B cell (primary cell): ENCODE measurements around the gene TPST2. TPM values are rescaled to one million over a fixed set of nuclear protein-coding genes. Genes with fewer than 3 reads are reported as not detected.

Experiments used
- ATAC-seq: fragments of 200-7000 bp; cut with Tn5 transposase; one replicate; pipeline ENCODE4 v1.10.0; 2021; ENCODE audit warnings: low read depth, mild to moderate bottlenecking, moderate number of reproducible peaks, moderate library complexity
- CTCF ChIA-PET: fragments of 350-600 bp; sonication (Branson Sonifier 250); formaldehyde crosslinking; loops from one replicate; lab custom pipeline; 2021; ENCODE audit warnings: antibody characterized with exemption, inconsistent platforms; lab: Charles Lee
- POLR2A ChIA-PET: fragments of 350-600 bp; sonication (Branson Sonifier 250); formaldehyde crosslinking; loops from one replicate; lab custom pipeline; 2021; ENCODE audit warnings: antibody characterized with exemption; lab: Charles Lee
- DNase-seq: peaks from one replicate; pipeline ENCODE4 v3.0.0; 2013
- H2AFZ ChIP-seq: 2 replicates; pipeline ENCODE4 v1.6.1; 2012; ENCODE audit warnings: mild to moderate bottlenecking, low read depth, low read length; ENCODE audit not compliant: insufficient read depth, poor library complexity, severe bottlenecking
- H3K27ac ChIP-seq, 2 donors: 1 replicate in 1 of 2; 2 replicates in 1 of 2; pipeline ENCODE4 v1.5.1; 2012 to 2013; ENCODE audit warnings: low read length in 2 of 2, mild to moderate bottlenecking in 2 of 2, moderate library complexity in 1 of 2
- H3K27me3 ChIP-seq, 4 experiments: fragments of 200-600 bp in 1 of 4; sonication (generic) in 1 of 4; replicated peaks in 1 of 4; 1 replicate in 2 of 4; 2 replicates in 2 of 4; pipeline versions ENCODE4 v1.6.1 to v1.7.0; 2013 to 2016; ENCODE audit warnings: low read length in 3 of 4, mild to moderate bottlenecking in 2 of 4, mixed read lengths in 1 of 4, moderate library complexity in 1 of 4; ENCODE audit not compliant: insufficient read depth in 4 of 4, control insufficient read depth in 3 of 4; ENCODE audit errors: control extremely low read depth in 1 of 4
- H3K36me3 ChIP-seq, 2 experiments: replicated peaks in 1 of 2; 1 replicate in 1 of 2; 2 replicates in 1 of 2; pipeline versions ENCODE4 v1.6.1 to v1.7.1; 2013; ENCODE audit warnings: low read length in 1 of 2; ENCODE audit not compliant: insufficient read depth in 2 of 2, control insufficient read depth in 1 of 2; ENCODE audit errors: control extremely low read depth in 1 of 2, extremely low read depth in 1 of 2
- H3K4me1 ChIP-seq, 2 donors: fragments of 200-600 bp in 1 of 2; sonication (generic) in 1 of 2; 1 replicate in 1 of 2; 2 replicates in 1 of 2; pipeline versions ENCODE4 v1.5.1 to v1.6.1; 2013 to 2017; ENCODE audit warnings: low read length in 2 of 2; ENCODE audit not compliant: control insufficient read depth in 2 of 2, insufficient read depth in 2 of 2
- H3K4me2 ChIP-seq: replicated peaks from 2 replicates; pipeline ENCODE3; 2012; ENCODE audit warnings: mild to moderate bottlenecking, low read depth, low read length; ENCODE audit not compliant: poor library complexity, severe bottlenecking
- H3K4me3 ChIP-seq, 5 experiments: fragments of 200-600 bp in 1 of 5; sonication (generic) in 1 of 5; 1 replicate in 3 of 5; 2 replicates in 2 of 5; pipeline versions ENCODE4 v1.5.1 to v1.7.0; 2011 to 2016; ENCODE audit warnings: low read length in 4 of 5, mild to moderate bottlenecking in 4 of 5, low read depth in 2 of 5, control low read depth in 1 of 5, moderate library complexity in 1 of 5; ENCODE audit not compliant: insufficient read depth in 1 of 5; ENCODE audit errors: control extremely low read depth in 1 of 5, extremely low read depth in 1 of 5
- H3K79me2 ChIP-seq: fragments of 200-600 bp; sonication (generic); one replicate; pipeline ENCODE4 v1.6.0; 2016; ENCODE audit warnings: low read length; ENCODE audit not compliant: control insufficient read depth, insufficient read depth
- H3K9ac ChIP-seq: fragments of 200-600 bp; sonication (generic); 2 replicates; pipeline ENCODE4 v1.6.1; 2017; ENCODE audit warnings: mild to moderate bottlenecking, low read length, moderate library complexity
- H3K9me3 ChIP-seq, 3 donors: one replicate each; pipeline versions ENCODE4 v1.6.1 to v1.7.1; 2013; ENCODE audit warnings: low read length in 2 of 3; ENCODE audit not compliant: control insufficient read depth in 2 of 3, insufficient read depth in 1 of 3; ENCODE audit errors: control extremely low read depth in 1 of 3
- H4K20me1 ChIP-seq: 2 replicates; pipeline ENCODE4 v1.6.0; 2012; ENCODE audit warnings: mild to moderate bottlenecking, low read length; ENCODE audit not compliant: insufficient read depth, control insufficient read depth, poor library complexity, severe bottlenecking
- H3K27ac Mint-ChIP-seq: one replicate; pipeline ENCODE4 v1.8.0; 2021; ENCODE audit warnings: mixed read lengths
- H3K27me3 Mint-ChIP-seq: one replicate; pipeline ENCODE4 v1.8.0; 2021; ENCODE audit warnings: mixed read lengths
- H3K4me1 Mint-ChIP-seq: one replicate; pipeline ENCODE4 v1.8.0; 2021; ENCODE audit warnings: mixed read lengths
- H3K4me3 Mint-ChIP-seq: one replicate; pipeline ENCODE4 v1.8.0; 2021; ENCODE audit warnings: mixed read lengths
- H3K9me3 Mint-ChIP-seq: one replicate; pipeline ENCODE4 v1.8.0; 2022; ENCODE audit warnings: mixed read lengths; ENCODE audit not compliant: insufficient read depth
- CTCF ChIP-seq: fragments of 200-600 bp; IDR thresholded peaks from one replicate; pipeline ENCODE4 v1.8.0; 2022; ENCODE audit warnings: antibody characterized with exemption, mild to moderate bottlenecking
- EZH2 ChIP-seq: IDR thresholded peaks from 2 replicates; pipeline ENCODE4 v1.6.1; 2012; ENCODE audit warnings: borderline replicate concordance, low read depth, mild to moderate bottlenecking, moderate library complexity, low read length; ENCODE audit not compliant: insufficient read depth, poor library complexity, severe bottlenecking
- WGBS: methylation state at CpG from one replicate; pipeline ENCODE4 v1.1.5; 2013; ENCODE audit warnings: missing lambda C conversion rate; ENCODE audit not compliant: insufficient coverage; 5-methylcytosine and 5-hydroxymethylcytosine counted together
- intact Hi-C: fragments of 100-400 bp; cut with micrococcal nuclease; formaldehyde crosslinking; loops from one replicate; pipeline ENCODE4 v1.10.0; 2022
- polyA plus RNA-seq: library from polyadenylated mRNA; depleted of rRNA; stranded (reverse); fragments of >200 nt; gene quantifications from 2 replicates; pipeline ENCODE4 v1.2.3, GENCODE V29; 2012
- total RNA-seq, 2 donors: library from RNA; stranded (reverse); fragments of 120-200 nt in 1 of 2; gene quantifications; 1 replicate in 1 of 2; 2 replicates in 1 of 2; pipeline versions ENCODE4 v1.2.3 to v1.2.4, GENCODE V29; 2013 to 2022

TPST2 gene
- total and polyA plus RNA-seq, 2 donors (not counting 1 experiment from before 2014, with no cell fraction given) = 16.6 to 43.1 TPM

GRCh38 chr22:26623984-26624383, 34.1 kb upstream of the TPST2 start:
- no peak overlapping the region for H3K4me3 Mint-ChIP-seq
- Histone ChIP-seq H3K79me2 (no peaks in the 10 kb centered on the region), H3K4me1 (no peaks in the 10 kb centered on the region), H3K27ac (no peak overlapping the region), H3K9me3 (no peaks in the 10 kb centered on the region), H2AFZ (no peak overlapping the region), H4K20me1 (no peaks in the 10 kb centered on the region), H3K27me3 (peaks cover 0 to 4% (median 0%) of the 10 kb centered on the region in 4 experiments), H3K4me2 (no peak overlapping the region), H3K4me3 (no peak overlapping the region), H3K36me3 (no peaks in the 10 kb centered on the region), H3K9ac (no peak overlapping the region)
- intact Hi-C loops = no loop called here
- H3K4me1 Mint-ChIP-seq = no peaks in the 10 kb centered on the region
- no peak for DNase-seq
- ChIA-PET CTCF (no interaction called here), POLR2A (no interaction called here)
- WGBS = 92% methylated on average over 1 of the region's 1 CpG
- ATAC-seq = no peak
- TF ChIP-seq CTCF = no peak
- TF ChIP-seq EZH2 = no peak
- H3K27me3 Mint-ChIP-seq = no peaks in the 10 kb centered on the region
- H3K27ac Mint-ChIP-seq = no peak overlapping the region
- no peaks in the 10 kb centered on the region for H3K9me3 Mint-ChIP-seq

- H3K9ac ChIP-seq = no peak within 1 kb of the TSS
- Mint-ChIP-seq H3K27ac (no peak within 1 kb of the TSS), H3K9me3 (no peaks in the 10 kb centered on the region), H3K4me3 (no peak within 1 kb of the TSS), H3K4me1 (peaks cover 7% of the 10 kb centered on the region), H3K27me3 (no peaks in the 10 kb centered on the region)
- no peaks in the 10 kb centered on the region for H3K36me3 ChIP-seq
- no peak within 1 kb of the TSS for H2AFZ ChIP-seq
- no peaks in the 10 kb centered on the region for H4K20me1 ChIP-seq
- TF ChIP-seq EZH2 = no peak
- POLR2A ChIA-PET = no interaction called here
- H3K79me2 ChIP-seq = no peaks in the 10 kb centered on the region
- no peak for ATAC-seq
- CTCF ChIA-PET = no interaction called here
- H3K27ac ChIP-seq = no peak within 1 kb of the TSS
- intact Hi-C loops = no loop called here
- WGBS = 80% methylated on average over 1 of the region's 7 CpGs
- no peak for DNase-seq
- no peaks in the 10 kb centered on the region for H3K9me3 ChIP-seq
- peaks cover 7 to 12% of the 10 kb centered on the region in 2 donors for H3K4me1 ChIP-seq
- no peak within 1 kb of the TSS for H3K4me2 ChIP-seq
- H3K27me3 ChIP-seq = peaks cover 0 to 4% (median 0%) of the 10 kb centered on the region in 4 experiments
- H3K4me3 ChIP-seq = no peak within 1 kb of the TSS
Measured at GRCh38 chr22:26621663-26622062, 31.7 kb upstream of the TPST2 start, which contains the start of gene CRYBA4. TSS of gene CRYBA4 (plus strand) at chr22:26621963. CDS start at chr22:26622597, 634 bp downstream.
